AML-193 (cell line): ENCODE results near the gene MRNIP.

ENCODE experiments used
- DNase-seq, 2 experiments: peaks; one replicate each; lab custom pipeline; 2025; lab: John Stamatoyannopoulos, UW

MRNIP gene

GRCh38 chr5:179803651-179804554, 54.7 kb downstream of the MRNIP start:
- DNase-seq = peak; percentile 76 to 79

- no peak for DNase-seq
Observed at GRCh38 chr5:179802950-179803562, 55.6 kb downstream of the MRNIP start.

GRCh38 chr5:179802207-179802883, 56.3 kb downstream of the MRNIP start:
- DNase-seq = no peak

- DNase-seq = no peak
Observed at GRCh38 chr5:179801304-179802206, 57.1 kb downstream of the MRNIP start.

GRCh38 chr5:179800696-179801201, 57.9 kb downstream of the MRNIP start:
- DNase-seq = no peak

- no peak for DNase-seq
Observed at GRCh38 chr5:179800071-179800695, 58.4 kb downstream of the MRNIP start.

- DNase-seq = no peak
Observed at GRCh38 chr5:179799644-179799973, 59.0 kb downstream of the MRNIP start.

- DNase-seq = no peak
Observed at GRCh38 chr5:179798771-179799643, 59.6 kb downstream of the MRNIP start.

- DNase-seq = no peak
Observed at GRCh38 chr5:179798144-179798770, 60.4 kb downstream of the MRNIP start.

GRCh38 chr5:179797741-179798140, 60.9 kb downstream of the MRNIP start:
- DNase-seq = no peak

GRCh38 chr5:179796877-179797608, 61.6 kb downstream of the MRNIP start:
- DNase-seq = no peak

GRCh38 chr5:179795863-179796833, 62.5 kb downstream of the MRNIP start:
- peak; percentile 70 to 71 for DNase-seq

GRCh38 chr5:179795049-179795862, 63.4 kb downstream of the MRNIP start:
- no peak for DNase-seq

- no peak for DNase-seq
Observed at GRCh38 chr5:179794575-179794974, 64.0 kb downstream of the MRNIP start.

GRCh38 chr5:179794171-179794570, 64.4 kb downstream of the MRNIP start:
- no peak for DNase-seq

- DNase-seq = peak; percentile 88 to 89
Observed at GRCh38 chr5:179793468-179794139, 65.0 kb downstream of the MRNIP start, which contains the start of gene LTC4S. LTC4S (plus strand) TSS chr5:179793986; CDS start chr5:179794081, 95 bp downstream.
